Measurements from ENCODE around the gene MPRIP. TPM values are rescaled to one million over a fixed set of nuclear protein-coding genes. Genes with fewer than 3 reads are reported as not detected.
A peak's percentile ranks its signal among the peaks of the same experiment; 100 is the strongest.

The MPRIP gene
- polyA plus RNA-seq, 1 of the 3 experiments (the other 2 are of a cell fraction), result 64.4 TPM

DNA sequence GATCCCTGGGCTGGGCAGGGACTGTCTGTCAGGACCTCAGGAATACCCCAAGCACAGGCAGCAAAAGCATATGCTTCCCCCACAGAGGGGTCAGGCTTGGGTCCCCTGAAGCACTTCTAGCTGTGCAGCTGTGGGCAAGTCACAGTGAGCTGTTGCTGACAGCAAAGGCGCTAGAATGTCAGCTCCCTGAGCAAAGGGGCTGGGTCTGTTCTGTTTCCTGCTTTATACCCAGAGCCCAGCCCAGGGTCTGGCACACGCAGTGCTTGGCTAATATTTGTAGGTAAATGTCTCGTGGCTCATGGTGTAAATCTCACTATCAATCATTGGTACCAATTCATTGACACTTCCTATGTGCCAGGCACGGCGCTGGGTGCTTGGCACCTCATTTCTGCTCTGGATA lies 16.6 kb upstream of the MPRIP start:
- Histone ChIP-seq H3K4me1 (ENCODE audit: control insufficient read depth in 1 of 2, insufficient read depth in 2 of 2, low read depth in 1 of 2, low read length in 1 of 2) (peaks cover 3 to 54% of the 10 kb centered on the region in 2 experiments; a peak in 2 of 4 replicates), H3K9me2 (no peaks in the 10 kb centered on the region), H3K79me2 (ENCODE audit: insufficient read depth) (no peaks in the 10 kb centered on the region), H3K9ac (no peak overlapping the region), H3K9me3 (no peaks in the 10 kb centered on the region), H3K4me2 (no peak overlapping the region), H2AFZ (ENCODE audit: low read depth) (no peak overlapping the region), H3K36me3 (replicated peaks in 1 of 2; ENCODE audit: control insufficient read depth in 1 of 2, insufficient read depth in 2 of 2, low read length in 1 of 2) (no peaks in the 10 kb centered on the region), H3F3A (replicated peaks; ENCODE audit: insufficient read depth) (no peaks in the 10 kb centered on the region), H4K20me1 (ENCODE audit: insufficient read depth) (no peaks in the 10 kb centered on the region), H3K27ac (ENCODE audit: low read depth in 2 of 2, low read length in 1 of 2) (peak overlapping the region in 1 of 2 experiments; percentile 80; a peak in 2 of 4 replicates), H3K27me3 (ENCODE audit: insufficient read depth) (no peaks in the 10 kb centered on the region), H3K4me3 (ENCODE audit: low read depth in 2 of 2, low read length in 1 of 2) (no peak overlapping the region)
- TF ChIP-seq RCOR1 (IDR thresholded peaks at IDR 0.05; ENCODE audit: low read length) (no peak), NFIC (IDR thresholded peaks at IDR 0.05; ENCODE audit: borderline replicate concordance) (no peak), TCF12 (IDR thresholded peaks at IDR 0.05) (no peak), NRF1 (IDR thresholded peaks at IDR 0.05; ENCODE audit: low read depth, low read length) (no peak), RFX5 (IDR thresholded peaks at IDR 0.05; ENCODE audit: low read length) (no peak), GATA2 (CRISPR knock-in tag; IDR thresholded peaks at IDR 0.05) (no peak), EZH2phosphoT487 (IDR thresholded peaks at IDR 0.05; ENCODE audit: borderline replicate concordance, low read depth) (no peak), RAD21 (IDR thresholded peaks at IDR 0.05; ENCODE audit: low read length) (no peak), JUND (IDR thresholded peaks at IDR 0.05) (no peak), FOXM1 (IDR thresholded peaks at IDR 0.05; ENCODE audit: low read depth) (no peak), MXI1 (IDR thresholded peaks at IDR 0.05; ENCODE audit: low read depth, low read length) (no peak), FOXJ3 (CRISPR knock-in tag; IDR thresholded peaks at IDR 0.05) (no peak), TEAD4 (IDR thresholded peaks at IDR 0.05; ENCODE audit: borderline replicate concordance, insufficient read depth) (no peak), TAF1 (IDR thresholded peaks at IDR 0.05; ENCODE audit: borderline replicate concordance, low read depth, low read length) (no peak)
- TF ChIP-seq, protein P1, sequence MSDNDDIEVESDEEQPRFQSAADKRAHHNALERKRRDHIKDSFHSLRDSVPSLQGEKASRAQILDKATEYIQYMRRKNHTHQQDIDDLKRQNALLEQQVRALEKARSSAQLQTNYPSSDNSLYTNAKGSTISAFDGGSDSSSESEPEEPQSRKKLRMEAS (IDR thresholded peaks at IDR 0.05; ENCODE audit: low read depth), result no peak
- TF ChIP-seq, protein P2, sequence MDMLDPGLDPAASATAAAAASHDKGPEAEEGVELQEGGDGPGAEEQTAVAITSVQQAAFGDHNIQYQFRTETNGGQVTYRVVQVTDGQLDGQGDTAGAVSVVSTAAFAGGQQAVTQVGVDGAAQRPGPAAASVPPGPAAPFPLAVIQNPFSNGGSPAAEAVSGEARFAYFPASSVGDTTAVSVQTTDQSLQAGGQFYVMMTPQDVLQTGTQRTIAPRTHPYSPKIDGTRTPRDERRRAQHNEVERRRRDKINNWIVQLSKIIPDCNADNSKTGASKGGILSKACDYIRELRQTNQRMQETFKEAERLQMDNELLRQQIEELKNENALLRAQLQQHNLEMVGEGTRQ (IDR thresholded peaks at IDR 0.05; ENCODE audit: borderline replicate concordance, low read depth, low read length), result no peak
- TF ChIP-seq, protein P3, sequence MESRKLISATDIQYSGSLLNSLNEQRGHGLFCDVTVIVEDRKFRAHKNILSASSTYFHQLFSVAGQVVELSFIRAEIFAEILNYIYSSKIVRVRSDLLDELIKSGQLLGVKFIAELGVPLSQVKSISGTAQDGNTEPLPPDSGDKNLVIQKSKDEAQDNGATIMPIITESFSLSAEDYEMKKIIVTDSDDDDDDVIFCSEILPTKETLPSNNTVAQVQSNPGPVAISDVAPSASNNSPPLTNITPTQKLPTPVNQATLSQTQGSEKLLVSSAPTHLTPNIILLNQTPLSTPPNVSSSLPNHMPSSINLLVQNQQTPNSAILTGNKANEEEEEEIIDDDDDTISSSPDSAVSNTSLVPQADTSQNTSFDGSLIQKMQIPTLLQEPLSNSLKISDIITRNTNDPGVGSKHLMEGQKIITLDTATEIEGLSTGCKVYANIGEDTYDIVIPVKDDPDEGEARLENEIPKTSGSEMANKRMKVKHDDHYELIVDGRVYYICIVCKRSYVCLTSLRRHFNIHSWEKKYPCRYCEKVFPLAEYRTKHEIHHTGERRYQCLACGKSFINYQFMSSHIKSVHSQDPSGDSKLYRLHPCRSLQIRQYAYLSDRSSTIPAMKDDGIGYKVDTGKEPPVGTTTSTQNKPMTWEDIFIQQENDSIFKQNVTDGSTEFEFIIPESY (IDR thresholded peaks at IDR 0.05; ENCODE audit: borderline replicate concordance, low read depth), result no peak
- TF ChIP-seq, protein P4, sequence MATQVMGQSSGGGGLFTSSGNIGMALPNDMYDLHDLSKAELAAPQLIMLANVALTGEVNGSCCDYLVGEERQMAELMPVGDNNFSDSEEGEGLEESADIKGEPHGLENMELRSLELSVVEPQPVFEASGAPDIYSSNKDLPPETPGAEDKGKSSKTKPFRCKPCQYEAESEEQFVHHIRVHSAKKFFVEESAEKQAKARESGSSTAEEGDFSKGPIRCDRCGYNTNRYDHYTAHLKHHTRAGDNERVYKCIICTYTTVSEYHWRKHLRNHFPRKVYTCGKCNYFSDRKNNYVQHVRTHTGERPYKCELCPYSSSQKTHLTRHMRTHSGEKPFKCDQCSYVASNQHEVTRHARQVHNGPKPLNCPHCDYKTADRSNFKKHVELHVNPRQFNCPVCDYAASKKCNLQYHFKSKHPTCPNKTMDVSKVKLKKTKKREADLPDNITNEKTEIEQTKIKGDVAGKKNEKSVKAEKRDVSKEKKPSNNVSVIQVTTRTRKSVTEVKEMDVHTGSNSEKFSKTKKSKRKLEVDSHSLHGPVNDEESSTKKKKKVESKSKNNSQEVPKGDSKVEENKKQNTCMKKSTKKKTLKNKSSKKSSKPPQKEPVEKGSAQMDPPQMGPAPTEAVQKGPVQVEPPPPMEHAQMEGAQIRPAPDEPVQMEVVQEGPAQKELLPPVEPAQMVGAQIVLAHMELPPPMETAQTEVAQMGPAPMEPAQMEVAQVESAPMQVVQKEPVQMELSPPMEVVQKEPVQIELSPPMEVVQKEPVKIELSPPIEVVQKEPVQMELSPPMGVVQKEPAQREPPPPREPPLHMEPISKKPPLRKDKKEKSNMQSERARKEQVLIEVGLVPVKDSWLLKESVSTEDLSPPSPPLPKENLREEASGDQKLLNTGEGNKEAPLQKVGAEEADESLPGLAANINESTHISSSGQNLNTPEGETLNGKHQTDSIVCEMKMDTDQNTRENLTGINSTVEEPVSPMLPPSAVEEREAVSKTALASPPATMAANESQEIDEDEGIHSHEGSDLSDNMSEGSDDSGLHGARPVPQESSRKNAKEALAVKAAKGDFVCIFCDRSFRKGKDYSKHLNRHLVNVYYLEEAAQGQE (IDR thresholded peaks at IDR 0.05; ENCODE audit: low read depth, low read length), result no peak
- TF ChIP-seq, protein P5, sequence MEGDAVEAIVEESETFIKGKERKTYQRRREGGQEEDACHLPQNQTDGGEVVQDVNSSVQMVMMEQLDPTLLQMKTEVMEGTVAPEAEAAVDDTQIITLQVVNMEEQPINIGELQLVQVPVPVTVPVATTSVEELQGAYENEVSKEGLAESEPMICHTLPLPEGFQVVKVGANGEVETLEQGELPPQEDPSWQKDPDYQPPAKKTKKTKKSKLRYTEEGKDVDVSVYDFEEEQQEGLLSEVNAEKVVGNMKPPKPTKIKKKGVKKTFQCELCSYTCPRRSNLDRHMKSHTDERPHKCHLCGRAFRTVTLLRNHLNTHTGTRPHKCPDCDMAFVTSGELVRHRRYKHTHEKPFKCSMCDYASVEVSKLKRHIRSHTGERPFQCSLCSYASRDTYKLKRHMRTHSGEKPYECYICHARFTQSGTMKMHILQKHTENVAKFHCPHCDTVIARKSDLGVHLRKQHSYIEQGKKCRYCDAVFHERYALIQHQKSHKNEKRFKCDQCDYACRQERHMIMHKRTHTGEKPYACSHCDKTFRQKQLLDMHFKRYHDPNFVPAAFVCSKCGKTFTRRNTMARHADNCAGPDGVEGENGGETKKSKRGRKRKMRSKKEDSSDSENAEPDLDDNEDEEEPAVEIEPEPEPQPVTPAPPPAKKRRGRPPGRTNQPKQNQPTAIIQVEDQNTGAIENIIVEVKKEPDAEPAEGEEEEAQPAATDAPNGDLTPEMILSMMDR (IDR thresholded peaks at IDR 0.05), result no peak
- ChIA-PET CTCF (interaction anchor here (1.3 kb wide), 1 partner anchor 28 kb away, joined by 3 read pairs; no protein-coding TSS in a partner anchor), POLR2A (interaction anchor here (0.6 kb wide), 1 partner anchor 153 kb away, joined by 4 read pairs; no protein-coding TSS in a partner anchor)
- WGBS (ENCODE audit: low lambda C conversion rate), result 93% methylated on average over 5 of the region's 5 CpGs
- no peak for DNase-seq
